Common myeloid progenitor, CD34-positive (primary cell): Measurements from ENCODE around the gene TNFRSF25.

Experiments
- CTCF ChIA-PET: fragments of 350-600 bp; sonication (Branson Sonifier 250); formaldehyde crosslinking; loops from one replicate; lab custom pipeline; 2021; ENCODE audit warnings: antibody characterized with exemption; lab: Charles Lee
- POLR2A ChIA-PET: fragments of 350-600 bp; sonication (Branson Sonifier 250); formaldehyde crosslinking; loops from one replicate; lab custom pipeline; 2021; ENCODE audit warnings: antibody characterized with exemption; lab: Charles Lee
- DNase-seq, 3 donors: peaks; one replicate each; pipeline versions ENCODE4 v3.0.0 to v3.0.0-alpha.2; 2013
- H3K27ac ChIP-seq, 2 experiments: 1 replicate in 1 of 2; 2 replicates in 1 of 2; pipeline ENCODE4 v1.7.0; 2013; ENCODE audit warnings: inconsistent platforms in 2 of 2, low read length in 2 of 2, mild to moderate bottlenecking in 2 of 2, low read depth in 1 of 2, moderate library complexity in 1 of 2; ENCODE audit not compliant: severe bottlenecking in 2 of 2, insufficient read depth in 1 of 2, poor library complexity in 1 of 2
- H3K27me3 ChIP-seq, 5 experiments: replicated peaks in 2 of 5; 1 replicate in 3 of 5; 2 replicates in 2 of 5; pipeline versions ENCODE4 v1.6.1 to v1.7.0; 2013; ENCODE audit warnings: low read length in 4 of 5, mild to moderate bottlenecking in 2 of 5, moderate library complexity in 2 of 5, inconsistent platforms in 1 of 5; ENCODE audit not compliant: insufficient read depth in 5 of 5, control insufficient read depth in 4 of 5
- H3K36me3 ChIP-seq, 4 experiments: 1 replicate in 2 of 4; 2 replicates in 2 of 4; pipeline versions ENCODE4 v1.6.1 to v1.7.0; 2013; ENCODE audit warnings: low read length in 3 of 4, control low read depth in 1 of 4, mild to moderate bottlenecking in 1 of 4; ENCODE audit not compliant: control insufficient read depth in 4 of 4, insufficient read depth in 4 of 4
- H3K4me1 ChIP-seq, 4 experiments: 1 replicate in 3 of 4; 2 replicates in 1 of 4; pipeline versions ENCODE4 v1.6.1 to v1.7.1; 2013; ENCODE audit warnings: low read length in 3 of 4, mild to moderate bottlenecking in 3 of 4, control low read depth in 1 of 4, inconsistent platforms in 1 of 4, moderate library complexity in 1 of 4; ENCODE audit not compliant: control insufficient read depth in 4 of 4, insufficient read depth in 4 of 4; ENCODE audit errors: control extremely low read depth in 1 of 4
- H3K4me3 ChIP-seq, 7 experiments: 1 replicate in 4 of 7; 2 replicates in 3 of 7; pipeline versions ENCODE4 v1.5.1 to v1.7.0; 2013; ENCODE audit warnings: mild to moderate bottlenecking in 7 of 7, low read length in 6 of 7, moderate library complexity in 6 of 7, inconsistent platforms in 2 of 7, low read depth in 2 of 7, control low read depth in 1 of 7; ENCODE audit not compliant: insufficient read depth in 4 of 7, control insufficient read depth in 1 of 7; ENCODE audit errors: extremely low read depth in 1 of 7
- H3K9me3 ChIP-seq, 5 experiments: 1 replicate in 4 of 5; 2 replicates in 1 of 5; pipeline versions ENCODE4 v1.6.1 to v1.7.1; 2013; ENCODE audit warnings: low read length in 4 of 5, mild to moderate bottlenecking in 2 of 5, inconsistent platforms in 1 of 5, low read depth in 1 of 5, moderate library complexity in 1 of 5; ENCODE audit not compliant: control insufficient read depth in 4 of 5, insufficient read depth in 2 of 5; ENCODE audit errors: control extremely low read depth in 1 of 5
- WGBS: methylation state at CpG from one replicate; pipeline ENCODE4 v1.1.5; 2013; ENCODE audit not compliant: insufficient coverage; 5-methylcytosine and 5-hydroxymethylcytosine counted together

TNFRSF25 gene

GRCh38 chr1:6511056-6511455 is 45.1 kb upstream of the TNFRSF25 start:
- Histone ChIP-seq H3K9me3 (no peaks in the 10 kb centered on the region), H3K27ac (no peak overlapping the region), H3K27me3 (no peaks in the 10 kb centered on the region), H3K4me1 (peaks cover 0 to 47% (median 23%) of the 10 kb centered on the region in 4 experiments), H3K4me3 (no peak overlapping the region), H3K36me3 (no peaks in the 10 kb centered on the region)
- DNase-seq: no peak
- ChIA-PET POLR2A (no interaction called here), CTCF (interaction anchor here (1.2 kb wide), 1 partner anchor 12 kb away, joined by 3 read pairs; no protein-coding TSS in a partner anchor)
- WGBS: 84% methylated on average over 5 of the region's 6 CpGs

GRCh38 chr1:6510493-6510892 is 44.5 kb upstream of the TNFRSF25 start:
- no peaks in the 10 kb centered on the region for H3K9me3 ChIP-seq
- WGBS: 90% methylated on average over 6 of the region's 6 CpGs
- no peak for DNase-seq
- no peak overlapping the region for H3K27ac ChIP-seq
- H3K4me1 ChIP-seq: peaks cover 0 to 47% (median 23%) of the 10 kb centered on the region in 4 experiments
- H3K4me3 ChIP-seq: no peak overlapping the region
- ChIA-PET CTCF (interaction anchor here (1.2 kb wide), 1 partner anchor 12 kb away, joined by 3 read pairs; no protein-coding TSS in a partner anchor), POLR2A (no interaction called here)
- no peaks in the 10 kb centered on the region for H3K27me3 ChIP-seq
- H3K36me3 ChIP-seq: no peaks in the 10 kb centered on the region

GRCh38 chr1:6509919-6510291 is 43.9 kb upstream of the TNFRSF25 start:
- Histone ChIP-seq H3K27me3 (no peaks in the 10 kb centered on the region), H3K36me3 (no peaks in the 10 kb centered on the region), H3K27ac (no peak overlapping the region), H3K4me1 (peaks cover 0 to 47% (median 23%) of the 10 kb centered on the region in 4 experiments), H3K9me3 (no peaks in the 10 kb centered on the region), H3K4me3 (no peak overlapping the region)
- ChIA-PET CTCF (interaction anchor here (1.2 kb wide), 1 partner anchor 11 kb away, joined by 3 read pairs; no protein-coding TSS in a partner anchor), POLR2A (no interaction called here)
- no peak for DNase-seq
- WGBS: 87% methylated on average over 8 of the region's 10 CpGs

GRCh38 chr1:6509220-6509918 is 43.4 kb upstream of the TNFRSF25 start:
- Histone ChIP-seq H3K4me1 (peaks cover 0 to 47% (median 23%) of the 10 kb centered on the region in 4 experiments), H3K36me3 (no peaks in the 10 kb centered on the region), H3K27me3 (no peaks in the 10 kb centered on the region), H3K9me3 (no peaks in the 10 kb centered on the region), H3K4me3 (peak overlapping the region in 1 of 7 experiments; percentile 4), H3K27ac (no peak overlapping the region)
- ChIA-PET CTCF (interaction anchor here (0.6 to 1.2 kb wide), 3 partner anchors 11 to 99 kb away, joined by 3 to 5 read pairs (median 3); no protein-coding TSS in a partner anchor), POLR2A (no interaction called here)
- DNase-seq: peak in 2 of 3 donors; percentile 62 to 72
- WGBS: 27% methylated on average over 15 of the region's 20 CpGs

GRCh38 chr1:6508816-6509189 is 42.8 kb upstream of the TNFRSF25 start:
- H3K4me3 ChIP-seq: peak overlapping the region in 1 of 7 experiments; percentile 4
- H3K36me3 ChIP-seq: no peaks in the 10 kb centered on the region
- WGBS: 94% methylated on average over 11 of the region's 11 CpGs
- H3K4me1 ChIP-seq: peaks cover 0 to 47% (median 23%) of the 10 kb centered on the region in 4 experiments
- no peaks in the 10 kb centered on the region for H3K9me3 ChIP-seq
- POLR2A ChIA-PET: no interaction called here
- DNase-seq: no peak
- no peak overlapping the region for H3K27ac ChIP-seq
- CTCF ChIA-PET: interaction anchor here (0.6 to 0.9 kb wide), 2 partner anchors 20 to 100 kb away, joined by 3 to 5 read pairs; no protein-coding TSS in a partner anchor
- no peaks in the 10 kb centered on the region for H3K27me3 ChIP-seq

GRCh38 chr1:6508154-6508815 is 42.3 kb upstream of the TNFRSF25 start:
- DNase-seq: no peak
- Histone ChIP-seq H3K4me3 (no peak overlapping the region), H3K36me3 (no peaks in the 10 kb centered on the region), H3K27ac (no peak overlapping the region), H3K4me1 (peaks cover 0 to 47% (median 23%) of the 10 kb centered on the region in 4 experiments), H3K27me3 (no peaks in the 10 kb centered on the region), H3K9me3 (no peaks in the 10 kb centered on the region)
- 94% methylated on average over 14 of the region's 18 CpGs for WGBS
- POLR2A ChIA-PET: no interaction called here
- CTCF ChIA-PET: interaction anchor here (0.9 kb wide), 1 partner anchor 20 kb away, joined by 5 read pairs; no protein-coding TSS in a partner anchor
